Stimulated activated effector memory CD8-positive, alpha-beta T cell treated with anti-CD3 and anti-CD28 coated beads, Interleukin-12 subunit alpha, Interleukin-12 subunit beta, amount 100 ng/mL, for 72 hours (primary cell): Measurements from ENCODE around the gene MYO1A.

Experiments used
- ATAC-seq: fragments of 150-1000 bp; cut with Tn5 transposase; 2 replicates; pipeline ENCODE4 v1.10.0; 2021
- DNase-seq, 2 donors: peaks; one replicate each; pipeline ENCODE4 v3.0.0; 2021 to 2022; ENCODE audit warnings: low spot score in 2 of 2
- H3K27ac Mint-ChIP-seq: one replicate; pipeline ENCODE4 v1.8.0; 2022; ENCODE audit warnings: mild to moderate bottlenecking, mixed read lengths
- H3K36me3 Mint-ChIP-seq: one replicate; pipeline ENCODE4 v1.8.0; 2022; ENCODE audit warnings: mild to moderate bottlenecking, mixed read lengths
- H3K4me1 Mint-ChIP-seq: one replicate; pipeline ENCODE4 v1.8.0; 2022; ENCODE audit warnings: mixed read lengths
- H3K4me3 Mint-ChIP-seq: one replicate; pipeline ENCODE4 v1.8.0; 2022; ENCODE audit warnings: mild to moderate bottlenecking, mixed read lengths
- H3K9me3 Mint-ChIP-seq: one replicate; pipeline ENCODE4 v1.8.0; 2022; ENCODE audit warnings: mixed read lengths

The MYO1A gene

DNA sequence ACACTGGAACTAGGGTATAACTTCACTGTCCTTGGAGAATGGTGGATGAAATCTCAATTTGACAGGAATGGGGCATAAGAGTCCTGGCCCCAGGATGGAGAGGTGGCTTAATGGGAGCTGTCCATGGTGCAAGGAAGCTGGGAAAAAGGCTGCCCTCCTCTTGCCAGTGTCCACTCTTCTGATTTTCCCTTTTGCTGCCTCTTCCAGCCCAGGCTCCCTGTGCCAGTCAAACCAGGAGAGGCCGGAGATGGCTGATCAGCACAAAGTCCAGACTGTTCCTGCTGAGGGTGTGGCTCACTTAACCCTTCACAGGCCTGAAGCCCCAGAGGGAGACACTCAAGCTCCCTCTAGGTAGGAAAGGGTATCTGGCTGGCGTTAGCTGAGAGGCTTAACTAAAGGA lies at the start of gene MYO1A:
Gene MYO1A, minus strand, starts transcription at position 240 of the 400 bp plus-strand sequence. CDS start 1,806 bp downstream, outside the sequence.
- ATAC-seq (no peak), DNase-seq (no peak)
- no peak within 1 kb of the TSS for H3K4me3 Mint-ChIP-seq
- peaks cover 57% of the 10 kb centered on the region for H3K4me1 Mint-ChIP-seq
- H3K27ac Mint-ChIP-seq: peak within 1 kb of the TSS; percentile 35
- H3K9me3 Mint-ChIP-seq: no peaks in the 10 kb centered on the region
- H3K36me3 Mint-ChIP-seq: peaks cover 8% of the 10 kb centered on the region

DNA sequence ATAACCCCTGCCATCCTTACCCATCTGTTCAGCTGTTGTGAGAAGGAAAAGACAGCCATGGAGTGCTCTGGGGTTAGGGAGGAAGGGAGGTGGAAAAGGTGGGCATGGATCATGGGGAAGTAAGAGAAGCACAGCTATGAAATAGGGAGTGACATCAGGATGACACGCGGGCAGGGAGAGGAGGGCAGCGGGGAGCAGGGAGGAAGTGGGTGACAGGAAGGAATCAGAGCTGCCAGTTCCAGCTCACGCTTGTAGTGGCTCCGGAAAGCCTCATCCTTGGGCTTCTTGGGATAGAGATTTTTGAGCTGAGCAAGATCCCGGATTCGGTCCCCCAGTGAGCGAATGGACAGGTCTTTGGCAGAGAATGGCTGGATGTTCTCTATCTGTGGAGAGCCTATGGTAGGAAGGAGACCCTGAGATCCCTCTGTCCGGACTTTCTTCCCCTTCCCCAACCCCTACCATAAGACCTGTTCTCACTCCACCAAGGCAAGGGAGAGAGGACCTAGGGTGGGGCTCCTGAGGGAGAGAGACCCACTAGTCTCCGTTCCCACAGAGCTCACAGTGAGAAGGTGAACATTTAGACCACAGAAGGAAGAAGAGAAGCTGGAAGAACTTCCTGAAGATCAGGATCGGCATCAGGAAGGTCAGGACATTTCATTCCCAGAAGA lies 49.3 kb upstream of the MYO1A start:
- ATAC-seq (no peak), DNase-seq (no peak)
- H3K36me3 Mint-ChIP-seq: peaks cover 100% of the 10 kb centered on the region
- H3K4me1 Mint-ChIP-seq: peaks cover 54% of the 10 kb centered on the region
- H3K27ac Mint-ChIP-seq: peak overlapping the region; percentile 60
- H3K4me3 Mint-ChIP-seq: no peak overlapping the region
- H3K9me3 Mint-ChIP-seq: no peaks in the 10 kb centered on the region

DNA sequence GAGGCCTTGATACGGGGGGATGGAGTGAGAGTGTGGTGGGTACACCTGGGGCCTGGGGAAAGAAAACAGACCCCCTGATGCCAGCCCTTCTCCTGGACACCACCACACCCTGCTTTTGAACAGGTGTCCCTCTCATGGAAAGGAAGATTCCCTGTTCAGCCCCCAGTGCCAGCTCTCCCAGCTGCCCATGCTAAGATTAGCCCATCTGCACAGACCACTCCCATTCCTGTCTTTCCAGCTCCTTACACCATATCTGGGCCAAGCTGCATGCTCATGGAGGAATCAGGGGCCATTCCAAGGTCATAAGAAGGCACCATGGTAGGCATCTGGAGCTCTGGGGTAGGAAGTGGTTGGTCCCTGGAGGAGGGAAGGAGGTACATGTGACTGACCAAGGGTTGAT lies 48.6 kb upstream of the MYO1A start:
- H3K9me3 Mint-ChIP-seq: no peaks in the 10 kb centered on the region
- H3K36me3 Mint-ChIP-seq: peaks cover 100% of the 10 kb centered on the region
- DNase-seq (no peak), ATAC-seq (no peak)
- H3K4me3 Mint-ChIP-seq: no peak overlapping the region
- peak overlapping the region; percentile 60 for H3K27ac Mint-ChIP-seq
- peaks cover 56% of the 10 kb centered on the region for H3K4me1 Mint-ChIP-seq

DNA sequence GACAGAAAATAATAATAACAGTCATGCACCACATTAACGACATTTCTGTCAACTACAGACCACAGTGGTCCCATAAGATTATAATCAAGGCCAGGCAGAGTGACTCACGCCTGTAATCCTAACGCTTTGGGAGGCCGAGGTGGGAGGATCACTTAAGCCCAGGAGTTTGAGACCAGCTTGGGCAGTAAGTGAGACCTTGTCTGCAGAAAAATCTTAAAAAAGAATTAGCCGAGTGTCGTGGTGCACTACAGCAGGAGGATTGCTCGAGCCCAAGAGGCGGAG lies 47.6 kb upstream of the MYO1A start:
- peaks cover 66% of the 10 kb centered on the region for H3K4me1 Mint-ChIP-seq
- no peak for DNase-seq
- H3K36me3 Mint-ChIP-seq: peaks cover 100% of the 10 kb centered on the region
- H3K27ac Mint-ChIP-seq: peak overlapping the region; percentile 94
- no peaks in the 10 kb centered on the region for H3K9me3 Mint-ChIP-seq
- no peak overlapping the region for H3K4me3 Mint-ChIP-seq
- no peak for ATAC-seq

DNA sequence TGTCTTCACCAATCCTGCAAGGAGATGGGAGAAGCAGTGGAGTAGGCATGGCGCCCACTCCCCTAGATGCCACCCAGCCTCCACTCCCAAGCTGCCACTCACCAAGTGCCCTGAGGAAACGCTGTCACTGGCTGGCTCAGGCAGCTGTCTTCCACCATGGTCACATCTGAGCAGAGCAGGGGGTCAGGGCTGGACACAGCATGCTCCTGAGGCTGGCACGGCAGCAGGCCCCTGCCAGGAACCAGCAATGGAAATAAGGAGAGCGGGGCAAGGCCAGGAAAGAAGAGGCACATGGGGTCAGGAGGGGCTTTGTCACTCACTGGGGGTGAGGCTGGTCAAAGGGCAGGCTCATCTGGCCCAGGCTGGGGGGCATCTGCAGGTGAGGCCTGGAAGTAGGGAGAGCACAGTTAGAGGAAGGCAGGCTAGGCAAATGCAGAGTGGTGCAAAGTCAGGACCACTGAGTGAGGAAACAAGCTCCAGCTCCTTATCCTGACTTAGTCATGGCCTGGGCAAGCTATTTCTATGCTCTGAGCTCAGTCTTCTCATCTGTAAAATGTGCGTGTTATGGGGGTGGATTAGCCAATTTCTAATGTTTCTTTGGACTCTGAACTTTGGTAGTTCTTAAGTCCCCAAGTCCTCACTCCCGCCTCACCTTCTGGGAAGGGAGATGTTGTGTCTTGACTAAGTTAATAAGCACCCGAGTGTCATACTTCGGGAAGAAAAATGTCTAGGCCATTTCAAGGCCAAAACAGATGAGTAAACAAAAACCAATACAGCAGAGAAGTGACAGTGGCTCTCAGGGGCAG lies 47.0 kb upstream of the MYO1A start:
- H3K27ac Mint-ChIP-seq: peak overlapping the region; percentile 94
- peaks cover 66% of the 10 kb centered on the region for H3K4me1 Mint-ChIP-seq
- no peak overlapping the region for H3K4me3 Mint-ChIP-seq
- no peak for DNase-seq
- H3K36me3 Mint-ChIP-seq: peaks cover 100% of the 10 kb centered on the region
- H3K9me3 Mint-ChIP-seq: no peaks in the 10 kb centered on the region
- no peak for ATAC-seq

DNA sequence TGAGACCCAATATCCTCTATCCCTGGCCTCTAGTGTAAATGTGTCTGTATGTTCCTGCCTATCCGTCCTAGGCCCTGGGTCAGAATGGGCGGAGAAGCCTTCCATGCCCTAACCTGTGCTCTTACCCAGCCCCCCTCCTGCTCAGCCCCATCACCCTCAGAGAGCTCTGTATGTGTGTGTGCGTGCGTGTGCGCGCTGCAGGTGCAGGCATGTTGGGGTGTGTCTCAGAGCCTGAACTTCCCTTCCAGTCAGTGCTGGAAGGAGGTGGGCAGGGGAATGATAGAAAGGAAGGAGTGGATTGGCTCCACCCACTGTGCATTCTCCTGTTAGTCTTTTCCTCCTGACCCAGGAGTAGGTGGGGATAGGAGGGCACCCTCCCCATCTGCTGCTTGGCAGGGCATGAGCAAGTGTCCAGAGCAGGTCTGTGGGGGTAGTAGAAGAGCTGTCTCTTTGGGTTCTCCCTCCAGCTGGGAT lies 46.2 kb upstream of the MYO1A start:
- H3K9me3 Mint-ChIP-seq: no peaks in the 10 kb centered on the region
- no peak overlapping the region for H3K4me3 Mint-ChIP-seq
- H3K36me3 Mint-ChIP-seq: peaks cover 100% of the 10 kb centered on the region
- ATAC-seq (no peak), DNase-seq (no peak)
- peak overlapping the region; percentile 94 for H3K27ac Mint-ChIP-seq
- peaks cover 71% of the 10 kb centered on the region for H3K4me1 Mint-ChIP-seq

DNA sequence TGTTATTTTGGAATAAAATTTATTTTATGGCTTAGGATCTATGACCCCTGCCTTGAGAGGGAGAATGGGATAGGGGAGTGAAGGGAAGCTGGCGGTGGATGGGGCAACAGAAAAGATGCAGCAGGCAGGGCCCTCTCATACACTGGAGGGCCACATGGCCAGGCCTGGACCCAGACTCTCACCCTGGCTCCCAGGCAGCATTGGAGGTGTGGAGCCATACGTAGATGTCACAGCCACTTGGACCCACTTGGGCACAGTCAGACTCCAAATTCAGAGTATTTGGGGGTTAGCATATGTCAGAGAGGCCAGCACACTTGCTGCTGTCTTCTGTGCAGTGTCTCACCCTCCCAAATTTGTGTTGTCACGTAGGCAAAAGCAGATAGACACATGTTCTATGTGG lies 45.5 kb upstream of the MYO1A start:
- no peaks in the 10 kb centered on the region for H3K9me3 Mint-ChIP-seq
- peaks cover 100% of the 10 kb centered on the region for H3K36me3 Mint-ChIP-seq
- ATAC-seq (no peak), DNase-seq (no peak)
- peak overlapping the region; percentile 71 for H3K4me3 Mint-ChIP-seq
- peak overlapping the region; percentile 94 for H3K27ac Mint-ChIP-seq
- H3K4me1 Mint-ChIP-seq: peaks cover 76% of the 10 kb centered on the region

DNA sequence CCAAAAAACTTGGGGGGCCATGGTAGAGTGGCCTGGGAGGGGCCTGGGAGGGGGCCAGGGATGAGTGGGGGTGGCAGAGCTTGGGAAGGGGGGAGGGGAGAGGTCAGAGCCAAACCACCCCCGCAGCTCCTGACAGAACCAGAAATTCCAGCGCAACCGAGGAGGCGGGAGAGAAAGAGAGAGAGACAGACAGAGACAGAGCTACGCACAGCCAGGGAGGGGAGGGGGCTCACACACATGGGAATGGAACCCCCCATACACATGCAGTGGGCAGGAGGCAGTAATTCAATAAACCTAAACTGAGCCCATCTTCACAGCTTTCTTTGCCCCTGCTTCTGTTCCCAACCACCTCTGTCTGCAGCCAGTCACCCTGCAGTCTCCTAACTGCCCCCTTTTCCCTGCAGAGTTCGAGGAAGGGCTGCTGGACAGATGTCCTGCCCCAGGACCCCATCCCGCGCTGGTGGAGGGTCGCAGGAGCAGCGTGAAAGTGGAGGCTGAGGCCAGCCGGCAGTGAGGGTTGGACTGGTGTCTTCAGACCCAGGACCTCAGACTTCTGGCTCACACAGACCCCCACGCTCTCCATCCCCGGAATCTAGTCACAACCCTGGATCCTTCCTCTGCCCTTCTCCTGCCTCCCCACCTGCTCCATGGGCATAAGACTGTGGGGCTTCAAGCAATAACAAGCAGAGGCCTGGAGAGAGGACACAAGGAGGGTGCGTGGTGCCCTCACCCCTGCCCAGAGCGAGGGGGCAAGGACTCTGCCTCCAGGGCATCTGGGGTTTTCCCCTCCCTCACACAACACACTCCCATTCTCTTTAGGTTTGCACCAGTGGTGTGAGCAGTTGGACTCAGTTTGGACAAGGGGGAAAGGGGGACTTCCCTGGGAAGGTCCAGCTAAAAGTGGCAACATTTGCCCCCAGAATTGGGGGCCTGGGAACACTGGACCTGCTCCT lies 44.6 kb upstream of the MYO1A start:
- DNase-seq (no peak), ATAC-seq (no peak)

DNA sequence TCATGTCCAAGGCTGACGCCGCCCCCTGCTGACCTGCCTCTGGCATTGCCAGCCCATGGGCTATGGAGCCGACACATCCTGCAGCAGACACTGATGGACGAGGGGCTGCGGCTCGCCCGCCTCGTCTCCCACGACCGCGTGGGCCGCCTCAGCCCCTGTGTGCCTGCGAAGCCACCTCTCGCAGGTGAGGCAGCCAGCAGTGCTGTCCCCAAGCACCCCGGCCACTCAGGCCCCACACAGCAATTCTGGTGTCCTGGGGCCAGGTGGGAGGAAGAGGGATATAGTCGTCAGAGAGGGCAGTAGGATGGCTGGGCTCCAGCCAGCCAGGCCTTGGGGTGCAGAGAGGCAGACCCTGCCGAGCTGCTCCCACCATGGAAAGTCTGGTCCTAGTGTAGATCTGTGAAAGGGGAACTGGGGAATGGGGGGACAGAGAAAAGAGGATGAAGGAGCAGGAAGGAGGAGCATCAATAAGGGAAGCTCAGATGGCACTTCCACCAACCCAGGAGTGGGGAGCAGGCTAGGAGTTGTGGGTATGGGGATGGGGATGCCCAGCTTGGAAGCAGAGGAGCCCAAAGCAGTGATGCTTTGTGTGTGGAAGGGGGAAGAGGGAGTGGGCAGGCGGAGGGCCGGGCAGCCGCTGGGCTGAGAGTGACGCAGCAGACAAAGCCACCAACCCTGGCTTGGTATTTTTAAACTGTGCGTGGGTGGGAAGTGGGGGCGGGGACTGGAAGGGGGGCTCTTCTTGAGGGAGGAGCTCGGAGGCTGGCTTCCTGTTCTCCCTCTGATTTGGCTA lies 43.7 kb upstream of the MYO1A start:
- peak; percentile 61 for ATAC-seq
- peak in 1 of 2 donors; percentile 78 for DNase-seq
- Mint-ChIP-seq H3K4me1 (peaks cover 74% of the 10 kb centered on the region), H3K4me3 (peak overlapping the region; percentile 71), H3K9me3 (no peaks in the 10 kb centered on the region), H3K27ac (peak overlapping the region; percentile 94), H3K36me3 (peaks cover 95% of the 10 kb centered on the region)

More for the DNA sequence above, 44.6 kb upstream of the MYO1A start:
- peaks cover 77% of the 10 kb centered on the region for H3K4me1 Mint-ChIP-seq
- peak overlapping the region; percentile 71 for H3K4me3 Mint-ChIP-seq
- peak overlapping the region; percentile 94 for H3K27ac Mint-ChIP-seq
- peaks cover 100% of the 10 kb centered on the region for H3K36me3 Mint-ChIP-seq
- H3K9me3 Mint-ChIP-seq: no peaks in the 10 kb centered on the region

DNA sequence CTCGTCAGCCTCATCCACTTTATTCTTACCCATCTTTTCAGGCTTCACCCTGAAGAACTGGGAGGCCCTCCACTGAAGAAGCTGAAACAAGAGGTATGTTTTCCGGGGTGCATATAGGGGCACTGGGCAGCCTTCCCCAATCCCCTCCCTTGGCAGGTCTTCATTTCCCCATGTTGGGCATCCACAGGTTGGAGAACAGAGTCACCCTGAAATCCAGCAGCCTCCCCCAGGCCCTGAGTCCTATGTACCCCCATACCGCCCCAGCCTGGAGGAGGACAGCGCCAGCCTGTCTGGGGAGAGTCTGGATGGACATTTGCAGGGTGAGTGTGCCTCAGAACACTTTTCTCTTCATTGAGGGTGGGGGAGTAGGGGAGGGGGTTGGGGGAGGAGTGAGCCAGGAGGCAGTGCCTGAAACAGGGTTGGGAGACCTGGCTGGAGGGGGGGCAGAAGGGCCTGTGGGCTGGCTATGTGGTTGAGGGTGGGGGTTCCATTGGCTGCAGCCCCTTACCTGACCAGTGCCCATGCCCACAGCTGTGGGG lies 43.0 kb upstream of the MYO1A start:
- peak overlapping the region; percentile 71 for H3K4me3 Mint-ChIP-seq
- no peaks in the 10 kb centered on the region for H3K9me3 Mint-ChIP-seq
- peaks cover 95% of the 10 kb centered on the region for H3K36me3 Mint-ChIP-seq
- ATAC-seq: no peak
- H3K4me1 Mint-ChIP-seq: peaks cover 80% of the 10 kb centered on the region
- H3K27ac Mint-ChIP-seq: peak overlapping the region; percentile 94
- no peak for DNase-seq

DNA sequence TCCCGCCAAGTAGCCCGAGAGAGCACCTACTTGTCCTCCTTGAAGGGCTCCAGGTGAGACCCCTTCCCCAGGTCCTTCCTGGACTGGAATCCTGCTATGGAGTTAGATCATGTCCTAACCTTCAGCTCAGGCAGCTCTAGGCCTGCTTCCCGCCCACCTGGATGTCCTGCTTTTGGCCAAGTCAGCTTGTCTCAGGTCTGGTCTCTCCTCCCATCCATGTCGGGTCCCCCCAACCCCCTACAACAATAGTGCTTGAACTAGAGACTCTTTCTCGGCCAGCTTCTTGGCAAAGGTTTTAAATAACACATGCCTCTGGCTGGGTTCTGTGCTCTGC lies 42.6 kb upstream of the MYO1A start:
- peaks cover 82% of the 10 kb centered on the region for H3K4me1 Mint-ChIP-seq
- peaks cover 95% of the 10 kb centered on the region for H3K36me3 Mint-ChIP-seq
- DNase-seq (no peak), ATAC-seq (no peak)
- H3K4me3 Mint-ChIP-seq: peak overlapping the region; percentile 71
- H3K27ac Mint-ChIP-seq: peak overlapping the region; percentile 94
- no peaks in the 10 kb centered on the region for H3K9me3 Mint-ChIP-seq

DNA sequence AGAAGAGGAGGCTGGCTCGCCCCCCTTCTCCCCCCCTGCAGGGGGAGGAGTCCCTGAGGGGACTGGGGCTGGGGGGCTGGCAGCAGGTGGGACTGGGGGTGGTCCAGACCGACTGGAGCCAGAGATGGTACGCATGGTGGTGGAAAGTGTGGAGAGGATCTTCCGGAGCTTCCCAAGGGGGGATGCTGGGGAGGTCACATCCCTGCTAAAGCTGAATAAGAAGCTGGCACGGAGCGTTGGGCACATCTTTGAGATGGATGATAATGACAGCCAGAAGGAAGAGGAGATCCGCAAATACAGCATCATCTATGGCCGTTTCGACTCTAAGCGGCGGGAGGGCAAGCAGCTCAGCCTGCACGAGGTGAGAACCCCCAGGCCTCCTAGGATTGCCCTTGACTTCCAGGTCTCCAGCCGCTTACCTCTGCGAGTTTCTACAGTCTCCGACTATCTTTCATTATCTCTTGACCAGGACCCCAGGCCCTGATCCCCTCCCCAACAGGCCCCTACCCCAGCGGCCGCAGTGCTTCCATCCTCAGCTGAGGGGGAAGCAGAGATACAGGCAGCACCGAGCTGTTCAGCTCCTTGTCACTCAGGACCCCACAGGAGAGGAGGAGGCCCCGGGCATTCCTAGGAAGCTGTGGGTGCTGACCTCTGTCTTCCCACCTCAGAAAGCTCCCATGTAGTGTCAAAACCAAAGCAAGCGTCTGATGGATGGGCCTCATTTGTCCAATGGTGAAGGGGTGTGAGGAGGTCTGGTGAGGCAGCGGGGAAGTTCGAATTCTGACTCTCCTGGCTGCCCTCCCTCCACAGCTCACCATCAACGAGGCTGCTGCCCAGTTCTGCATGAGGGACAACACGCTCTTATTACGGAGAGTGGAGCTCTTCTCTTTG lies 42.0 kb upstream of the MYO1A start:
- no peak for DNase-seq
- Mint-ChIP-seq H3K4me3 (peak overlapping the region; percentile 71), H3K9me3 (no peaks in the 10 kb centered on the region), H3K27ac (peak overlapping the region; percentile 94), H3K4me1 (peaks cover 81% of the 10 kb centered on the region), H3K36me3 (peaks cover 95% of the 10 kb centered on the region)
- no peak for ATAC-seq

DNA sequence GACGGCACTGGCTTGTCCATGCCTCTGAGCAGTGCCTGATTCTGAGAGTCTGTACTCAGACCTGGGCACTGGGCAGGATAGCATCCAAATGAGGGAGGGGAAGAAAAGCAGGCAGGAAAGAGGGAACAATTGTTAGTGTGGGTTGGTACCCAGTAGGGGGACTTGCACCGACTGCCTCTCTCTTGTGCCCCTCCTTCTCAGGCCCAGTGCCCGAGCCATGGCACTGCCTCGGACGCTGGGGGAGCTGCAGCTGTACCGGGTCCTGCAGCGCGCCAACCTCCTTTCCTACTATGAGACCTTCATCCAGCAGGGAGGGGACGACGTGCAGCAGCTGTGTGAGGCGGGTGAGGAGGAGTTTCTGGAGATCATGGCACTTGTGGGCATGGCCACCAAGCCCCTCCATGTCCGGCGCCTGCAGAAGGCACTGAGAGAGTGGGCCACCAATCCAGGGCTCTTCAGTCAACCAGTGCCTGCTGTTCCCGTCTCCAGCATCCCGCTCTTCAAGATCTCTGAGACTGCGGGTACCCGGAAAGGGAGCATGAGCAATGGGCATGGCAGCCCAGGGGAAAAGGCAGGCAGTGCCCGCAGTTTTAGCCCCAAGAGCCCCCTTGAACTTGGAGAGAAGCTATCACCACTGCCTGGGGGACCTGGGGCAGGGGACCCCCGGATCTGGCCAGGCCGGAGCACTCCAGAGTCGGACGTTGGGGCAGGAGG lies 41.2 kb upstream of the MYO1A start:
- H3K36me3 Mint-ChIP-seq: peaks cover 95% of the 10 kb centered on the region
- H3K27ac Mint-ChIP-seq: peak overlapping the region; percentile 93

More for the DNA sequence above, 41.2 kb upstream of the MYO1A start:
- Mint-ChIP-seq H3K4me3 (peak overlapping the region; percentile 98), H3K9me3 (no peaks in the 10 kb centered on the region), H3K4me1 (peaks cover 81% of the 10 kb centered on the region)
- ATAC-seq (no peak), DNase-seq (no peak)
